ENCODE data around the gene TMEM108. TPM values are rescaled to one million over a fixed set of nuclear protein-coding genes. Genes with fewer than 3 reads are reported as not detected.
A peak's percentile ranks its signal among the peaks of the same experiment; 100 is the strongest.

The TMEM108 gene
- total RNA-seq, 4 donors from 2014 or later: 2.6 to 9.2 (median 4.6) TPM

- peak overlapping the region in 1 of 3 donors; percentile 18 for H3K27ac ChIP-seq
- WGBS, 2 donors: 36 to 40% methylated on average over 17 of the region's 17 CpGs
- DNase-seq: no peak
- no peak for TF ChIP-seq POLR2A (IDR thresholded peaks at IDR 0.05)
- no peak overlapping the region for H3K4me3 ChIP-seq (replicated peaks in 1 of 3)
- no peaks in the 10 kb centered on the region for H3K27me3 ChIP-seq
- no peaks in the 10 kb centered on the region for H3K4me1 ChIP-seq
- H3K9me3 ChIP-seq: no peaks in the 10 kb centered on the region
- intact Hi-C loops (cut with DNase I): no loop called here
- no peaks in the 10 kb centered on the region for H3K36me3 ChIP-seq
These were observed 375.2 kb downstream of the TMEM108 start for GRCh38 chr3:133413161-133414020.

- Histone ChIP-seq H3K4me1 (no peaks in the 10 kb centered on the region), H3K4me3 (replicated peaks in 1 of 3) (no peak overlapping the region), H3K9me3 (no peaks in the 10 kb centered on the region), H3K36me3 (no peaks in the 10 kb centered on the region), H3K27me3 (no peaks in the 10 kb centered on the region), H3K27ac (peak overlapping the region in 1 of 3 donors; percentile 18)
- WGBS, 2 donors: 78 to 92% methylated on average over 1 to 4 of the region's 4 CpGs
- TF ChIP-seq CTCF (IDR thresholded peaks at IDR 0.05) (no peak), POLR2A (IDR thresholded peaks at IDR 0.05) (no peak)
- DNase-seq: no peak
- intact Hi-C loops (cut with DNase I): no loop called here
These were observed 375.8 kb downstream of the TMEM108 start for GRCh38 chr3:133414021-133414392.

- intact Hi-C loops (cut with DNase I): no loop called here
- Histone ChIP-seq H3K4me1 (peaks cover 0 to 5% of the 10 kb centered on the region in 2 donors), H3K4me3 (replicated peaks in 1 of 3) (no peak overlapping the region), H3K27me3 (no peaks in the 10 kb centered on the region), H3K36me3 (no peaks in the 10 kb centered on the region), H3K27ac (no peak overlapping the region), H3K9me3 (no peaks in the 10 kb centered on the region)
- 73 to 84% methylated on average over 7 of the region's 7 CpGs for whole genome bisulfite sequencing, 2 donors
- no peak for DNase-seq
- TF ChIP-seq POLR2A (IDR thresholded peaks at IDR 0.05): no peak
- no peak for TF ChIP-seq CTCF (IDR thresholded peaks at IDR 0.05)
These were observed 380.2 kb downstream of the TMEM108 start for GRCh38 chr3:133418361-133418760.

- no peaks in the 10 kb centered on the region for H3K9me3 ChIP-seq
- H3K4me1 ChIP-seq: peaks cover 0 to 10% of the 10 kb centered on the region in 2 donors
- WGBS, 2 donors: 89% methylated on average over 15 of the region's 15 CpGs
- intact Hi-C loops (cut with DNase I): no loop called here
- TF ChIP-seq CTCF (IDR thresholded peaks at IDR 0.05): no peak
- no peak for TF ChIP-seq POLR2A (IDR thresholded peaks at IDR 0.05)
- no peak for DNase-seq
- H3K4me3 ChIP-seq (replicated peaks in 1 of 3): no peak overlapping the region
- H3K27ac ChIP-seq: no peak overlapping the region
- H3K36me3 ChIP-seq: no peaks in the 10 kb centered on the region
- no peaks in the 10 kb centered on the region for H3K27me3 ChIP-seq
These were observed 381.1 kb downstream of the TMEM108 start for GRCh38 chr3:133419151-133419909.

GRCh38 chr3:133424937-133425869 lies 387.0 kb downstream of the TMEM108 start:
- Histone ChIP-seq H3K4me1 (peaks cover 0 to 10% of the 10 kb centered on the region in 2 donors), H3K27ac (no peak overlapping the region), H3K27me3 (no peaks in the 10 kb centered on the region), H3K4me3 (replicated peaks in 1 of 3) (no peak overlapping the region), H3K9me3 (no peaks in the 10 kb centered on the region), H3K36me3 (no peaks in the 10 kb centered on the region)
- no peak for DNase-seq
- intact Hi-C loops (cut with DNase I): loop anchor here (5.0 to 10.0 kb wide), 2 partner anchors 150 to 698 kb away; partner anchors contain the start of gene CDV3
- WGBS, 2 donors: 84 to 87% methylated on average over 9 of the region's 9 CpGs
- TF ChIP-seq POLR2A (IDR thresholded peaks at IDR 0.05) (no peak), CTCF (IDR thresholded peaks at IDR 0.05) (no peak)

Measured in thyroid gland (tissue), 4 donors.